Measurements from ENCODE around the gene TFEC.

Gene TFEC

DNA sequence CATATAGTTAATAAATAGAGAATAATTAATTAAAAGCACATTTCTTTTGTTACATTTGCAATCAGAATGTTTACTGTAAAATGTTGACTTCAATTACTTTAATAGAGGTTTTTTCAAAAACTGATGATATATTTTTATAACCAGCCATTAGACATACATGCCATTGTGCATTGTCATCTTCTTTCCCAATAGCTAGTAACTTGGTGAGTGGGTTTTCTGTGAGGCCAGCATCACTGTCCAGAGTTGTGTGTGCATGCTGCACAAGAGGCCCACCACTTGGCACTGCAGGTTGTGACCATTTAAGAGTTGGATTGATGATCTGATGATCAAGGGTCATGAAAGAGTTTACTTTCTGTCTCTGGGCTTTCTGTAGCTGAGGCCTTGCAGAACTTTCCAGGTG lies 46.5 kb downstream of the TFEC start:
- no peak for FAIRE-seq
- no peak for DNase-seq (ENCODE audit: insufficient read length)
- TF ChIP-seq POLR2A (IDR thresholded peaks at IDR 0.05; ENCODE audit: low read depth, low read length), result no peak
- TF ChIP-seq TAF1 (IDR thresholded peaks at IDR 0.05; ENCODE audit: borderline replicate concordance, low read depth, low read length), result no peak
- TF ChIP-seq POLR2AphosphoS5 (IDR thresholded peaks at IDR 0.05; ENCODE audit: low read depth, low read length), result no peak

DNA sequence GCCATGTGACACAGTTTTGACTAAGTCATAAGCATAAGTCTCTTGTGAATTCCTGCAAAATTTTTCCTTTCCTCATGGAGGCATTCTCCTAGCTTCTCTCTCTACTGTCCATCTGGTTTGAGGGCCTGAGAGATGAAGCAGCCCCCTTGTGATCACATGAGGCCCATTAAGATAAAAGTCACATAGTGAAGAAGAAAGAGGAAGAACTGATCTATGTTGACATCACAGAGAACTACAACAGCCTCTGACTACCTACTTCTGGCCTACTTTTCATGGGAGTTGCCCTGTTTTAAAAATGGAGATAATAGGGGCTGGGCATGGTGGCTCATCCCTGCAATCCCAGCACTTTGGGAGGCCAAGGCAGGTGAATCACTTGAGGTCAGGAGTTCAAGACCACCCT lies 50.4 kb downstream of the TFEC start:
- TF ChIP-seq POLR2A (IDR thresholded peaks at IDR 0.05; ENCODE audit: low read depth, low read length), result no peak
- no peak for TF ChIP-seq POLR2AphosphoS5 (IDR thresholded peaks at IDR 0.05; ENCODE audit: low read depth, low read length)
- no peak for TF ChIP-seq TAF1 (IDR thresholded peaks at IDR 0.05; ENCODE audit: borderline replicate concordance, low read depth, low read length)
- FAIRE-seq (no peak), DNase-seq (ENCODE audit: insufficient read length) (no peak)

DNA sequence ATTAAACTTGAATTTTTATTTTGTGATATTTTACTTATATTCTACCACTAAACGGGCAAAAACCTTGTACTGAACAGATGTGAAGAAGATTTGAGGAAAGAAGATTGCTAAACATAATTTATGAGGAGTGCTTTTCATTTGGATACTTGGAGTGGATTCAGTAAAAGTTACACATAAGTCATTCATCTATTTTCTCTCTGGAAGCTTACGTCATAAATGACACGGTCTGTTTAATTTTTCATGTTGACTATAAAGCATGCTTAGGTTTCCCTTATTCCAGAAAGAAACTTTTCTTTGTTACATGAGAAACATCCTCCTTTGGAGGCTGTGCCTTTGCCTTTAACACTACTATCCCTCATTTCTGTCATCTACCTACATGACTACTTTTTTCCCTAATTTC lies 53.9 kb downstream of the TFEC start:
- no peak for DNase-seq (ENCODE audit: insufficient read length)
- FAIRE-seq, result no peak
- no peak for TF ChIP-seq TAF1 (IDR thresholded peaks at IDR 0.05; ENCODE audit: borderline replicate concordance, low read depth, low read length)
- TF ChIP-seq POLR2AphosphoS5 (IDR thresholded peaks at IDR 0.05; ENCODE audit: low read depth, low read length), result no peak
- TF ChIP-seq POLR2A (IDR thresholded peaks at IDR 0.05; ENCODE audit: low read depth, low read length), result no peak

DNA sequence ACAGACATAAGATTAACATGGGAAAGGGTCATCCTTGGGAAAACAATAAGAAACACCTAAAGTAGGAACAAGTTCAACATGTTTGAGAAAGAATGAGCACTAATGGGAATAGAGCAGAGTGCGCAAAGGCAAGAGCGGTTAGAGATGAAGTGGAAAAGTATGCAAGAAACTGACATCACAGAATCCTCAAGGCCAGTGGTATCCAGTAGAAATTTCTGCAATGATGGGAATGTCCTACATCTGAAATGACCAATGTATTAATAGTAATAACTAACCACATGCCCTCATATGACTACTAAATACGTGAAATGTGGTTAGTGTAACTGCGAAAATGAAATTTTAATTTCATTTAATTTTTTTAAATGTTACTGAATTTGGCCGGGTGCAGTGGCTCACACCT lies 54.8 kb downstream of the TFEC start:
- DNase-seq (ENCODE audit: insufficient read length) (no peak), FAIRE-seq (no peak)
- TF ChIP-seq POLR2A (IDR thresholded peaks at IDR 0.05; ENCODE audit: low read depth, low read length) (no peak), POLR2AphosphoS5 (IDR thresholded peaks at IDR 0.05; ENCODE audit: low read depth, low read length) (no peak), TAF1 (IDR thresholded peaks at IDR 0.05; ENCODE audit: borderline replicate concordance, low read depth, low read length) (no peak)

DNA sequence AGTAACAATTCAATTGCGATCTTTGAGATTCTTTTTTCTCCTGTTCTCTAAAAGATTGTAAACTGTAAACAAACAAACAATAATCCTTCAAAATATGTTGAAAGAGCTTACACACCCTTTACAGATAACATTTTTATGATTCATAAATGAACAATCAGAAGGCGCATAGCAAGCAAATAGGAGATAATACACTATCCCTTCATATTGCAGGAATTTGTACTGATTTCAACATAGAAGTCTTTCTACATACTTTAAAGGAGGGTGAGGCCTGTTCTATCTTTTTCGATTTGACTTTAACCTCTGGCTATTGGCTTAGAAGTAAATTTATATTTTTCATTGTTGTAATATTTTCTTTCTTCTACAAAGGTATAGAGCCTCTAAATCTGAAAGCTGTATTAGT lies 57.2 kb downstream of the TFEC start:
- FAIRE-seq (no peak), DNase-seq (ENCODE audit: insufficient read length) (no peak)
- no peak for TF ChIP-seq POLR2A (IDR thresholded peaks at IDR 0.05; ENCODE audit: low read depth, low read length)
- TF ChIP-seq TAF1 (IDR thresholded peaks at IDR 0.05; ENCODE audit: borderline replicate concordance, low read depth, low read length), result no peak
- no peak for TF ChIP-seq POLR2AphosphoS5 (IDR thresholded peaks at IDR 0.05; ENCODE audit: low read depth, low read length)

DNA sequence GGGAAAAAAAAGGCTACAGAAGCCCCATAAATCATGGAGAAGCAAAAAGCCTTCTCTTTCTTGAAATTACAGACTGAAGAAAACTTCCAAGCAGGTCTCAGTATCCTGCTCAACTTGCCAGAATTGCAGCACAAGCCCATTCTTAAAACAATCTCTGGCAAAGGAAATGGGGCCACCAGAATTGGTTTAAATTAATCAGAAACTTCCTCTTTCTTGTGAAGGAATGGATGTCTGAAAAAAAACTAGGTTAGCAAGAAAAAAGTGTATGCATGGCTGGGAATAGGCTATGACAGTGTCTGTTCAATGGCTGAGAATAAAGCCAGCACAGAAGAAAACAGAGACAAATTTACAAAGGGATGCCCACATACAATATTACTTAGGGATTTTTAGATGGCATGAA lies 59.1 kb downstream of the TFEC start:
- DNase-seq (ENCODE audit: insufficient read length), result no peak
- TF ChIP-seq POLR2AphosphoS5 (IDR thresholded peaks at IDR 0.05; ENCODE audit: low read depth, low read length) (no peak), TAF1 (IDR thresholded peaks at IDR 0.05; ENCODE audit: borderline replicate concordance, low read depth, low read length) (no peak)
- no peak for FAIRE-seq

DNA sequence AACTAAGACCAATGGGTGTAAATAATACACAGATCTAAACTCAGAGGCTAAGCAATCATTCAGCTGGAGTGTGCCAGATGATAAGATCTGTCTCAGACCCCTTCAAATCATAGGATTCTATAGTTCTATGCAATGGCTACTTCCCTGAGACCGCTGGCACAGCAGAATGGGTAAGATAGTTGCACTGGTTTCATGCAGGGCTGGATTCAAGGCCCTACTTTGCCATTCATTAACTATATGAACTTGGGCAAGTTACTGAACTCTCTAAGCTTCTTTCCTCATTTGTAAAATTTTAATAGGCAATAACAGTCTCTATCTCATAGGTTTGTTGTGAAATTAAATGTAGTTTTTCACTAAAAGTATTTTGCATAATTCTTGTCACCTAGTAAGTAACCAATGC lies 62.0 kb downstream of the TFEC start:
- TF ChIP-seq TAF1 (IDR thresholded peaks at IDR 0.05; ENCODE audit: borderline replicate concordance, low read depth, low read length) (no peak), POLR2A (IDR thresholded peaks at IDR 0.05; ENCODE audit: low read depth, low read length) (no peak), POLR2AphosphoS5 (IDR thresholded peaks at IDR 0.05; ENCODE audit: low read depth, low read length) (no peak)
- DNase-seq (ENCODE audit: insufficient read length), result no peak
- FAIRE-seq, result no peak

DNA sequence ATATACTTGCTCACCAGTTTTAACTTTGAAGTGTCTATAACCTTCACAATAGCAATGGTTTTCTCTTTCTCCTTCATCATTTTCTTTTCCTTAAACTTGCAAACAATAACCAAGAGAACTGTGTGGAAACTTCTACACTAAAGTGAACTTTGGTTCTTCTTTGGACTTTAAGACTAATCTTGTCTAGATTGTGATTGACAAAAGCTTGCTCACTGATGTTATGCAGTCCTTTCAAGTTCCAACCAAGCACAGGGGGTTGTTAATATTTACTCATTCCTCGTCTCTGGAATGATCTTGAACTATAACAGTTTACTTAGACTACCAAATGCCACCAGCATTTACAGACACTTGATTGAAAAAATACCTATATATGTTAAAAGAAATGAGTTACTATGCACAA lies 62.4 kb downstream of the TFEC start:
- no peak for DNase-seq (ENCODE audit: insufficient read length)
- no peak for TF ChIP-seq POLR2A (IDR thresholded peaks at IDR 0.05; ENCODE audit: low read depth, low read length)
- no peak for TF ChIP-seq TAF1 (IDR thresholded peaks at IDR 0.05; ENCODE audit: borderline replicate concordance, low read depth, low read length)
- no peak for TF ChIP-seq POLR2AphosphoS5 (IDR thresholded peaks at IDR 0.05; ENCODE audit: low read depth, low read length)
- no peak for FAIRE-seq

DNA sequence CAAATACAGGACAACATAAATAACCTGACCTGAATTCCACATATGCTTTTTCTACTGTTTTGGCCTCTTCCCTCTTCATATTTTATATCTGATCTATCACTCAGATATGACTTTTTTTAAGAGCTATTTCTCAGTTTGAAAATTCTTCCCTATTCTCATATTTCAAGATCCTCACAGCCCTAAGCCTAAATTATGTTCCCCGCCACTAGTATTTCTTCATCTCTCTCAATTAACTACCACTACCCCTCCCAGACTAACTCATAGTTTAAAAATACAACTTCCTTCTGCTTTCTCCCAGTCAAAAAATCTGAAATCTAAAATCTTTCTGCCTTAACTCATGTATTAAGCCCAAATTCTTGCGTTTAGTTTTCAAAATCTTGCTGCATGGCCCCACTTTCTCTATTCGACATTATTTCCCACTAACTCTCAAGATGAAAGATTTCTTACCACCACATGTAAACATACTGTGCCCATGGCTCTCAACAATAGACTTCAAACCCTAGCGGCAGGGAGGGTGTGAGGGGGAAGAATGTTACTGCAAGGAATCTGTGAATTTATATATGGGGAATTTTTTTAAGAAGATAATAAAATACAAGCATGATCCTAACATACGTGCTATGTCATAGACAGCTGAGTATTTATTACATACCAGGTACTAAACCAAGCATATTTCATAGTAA lies 64.6 kb downstream of the TFEC start:
- TF ChIP-seq POLR2AphosphoS5 (IDR thresholded peaks at IDR 0.05; ENCODE audit: low read depth, low read length) (no peak), TAF1 (IDR thresholded peaks at IDR 0.05; ENCODE audit: borderline replicate concordance, low read depth, low read length) (no peak), POLR2A (IDR thresholded peaks at IDR 0.05; ENCODE audit: low read depth, low read length) (no peak)
- DNase-seq (ENCODE audit: insufficient read length), result no peak
- FAIRE-seq, result no peak

DNA sequence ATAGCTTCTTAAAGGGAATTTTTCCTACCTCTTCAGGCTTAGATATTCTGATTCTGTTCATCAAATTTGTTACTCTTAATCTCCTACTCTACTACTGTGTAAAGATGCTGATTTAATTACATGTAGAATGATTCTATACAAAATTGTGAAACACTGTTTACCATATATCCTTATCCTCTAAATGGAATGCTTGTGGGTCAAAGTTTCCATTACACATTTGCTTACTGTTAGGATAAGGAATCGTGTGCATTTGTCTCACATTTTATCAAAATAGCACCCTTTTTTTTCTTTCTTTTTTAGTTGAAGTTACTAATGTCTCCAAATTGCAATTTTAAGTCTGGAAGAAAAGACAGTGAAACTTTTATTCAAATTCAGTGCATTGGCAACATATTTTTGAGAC lies 65.3 kb downstream of the TFEC start:
- DNase-seq (ENCODE audit: insufficient read length), result no peak
- FAIRE-seq, result no peak
- TF ChIP-seq POLR2A (IDR thresholded peaks at IDR 0.05; ENCODE audit: low read depth, low read length) (no peak), TAF1 (IDR thresholded peaks at IDR 0.05; ENCODE audit: borderline replicate concordance, low read depth, low read length) (no peak), POLR2AphosphoS5 (IDR thresholded peaks at IDR 0.05; ENCODE audit: low read depth, low read length) (no peak)

DNA sequence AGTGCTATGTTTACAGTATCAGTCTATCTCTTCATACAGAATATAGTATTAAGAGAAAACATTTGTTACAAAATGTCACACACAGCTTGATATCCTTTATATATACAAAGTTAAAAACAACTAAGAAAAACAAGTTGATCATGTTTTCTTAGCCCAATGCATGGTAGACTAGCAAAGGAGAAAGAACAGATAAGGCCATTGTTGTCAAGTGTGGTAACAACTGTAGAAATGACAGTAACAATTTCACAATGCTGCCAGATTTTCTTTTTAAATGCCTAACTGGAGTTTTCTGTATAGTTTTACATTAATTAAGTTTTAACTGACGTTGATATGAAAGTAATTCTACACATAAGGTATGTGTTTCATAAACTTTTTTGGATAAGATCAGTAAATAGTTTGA lies 65.8 kb downstream of the TFEC start:
- DNase-seq (ENCODE audit: insufficient read length) (no peak), FAIRE-seq (no peak)
- TF ChIP-seq POLR2A (IDR thresholded peaks at IDR 0.05; ENCODE audit: low read depth, low read length) (no peak), POLR2AphosphoS5 (IDR thresholded peaks at IDR 0.05; ENCODE audit: low read depth, low read length) (no peak), TAF1 (IDR thresholded peaks at IDR 0.05; ENCODE audit: borderline replicate concordance, low read depth, low read length) (no peak)

DNA sequence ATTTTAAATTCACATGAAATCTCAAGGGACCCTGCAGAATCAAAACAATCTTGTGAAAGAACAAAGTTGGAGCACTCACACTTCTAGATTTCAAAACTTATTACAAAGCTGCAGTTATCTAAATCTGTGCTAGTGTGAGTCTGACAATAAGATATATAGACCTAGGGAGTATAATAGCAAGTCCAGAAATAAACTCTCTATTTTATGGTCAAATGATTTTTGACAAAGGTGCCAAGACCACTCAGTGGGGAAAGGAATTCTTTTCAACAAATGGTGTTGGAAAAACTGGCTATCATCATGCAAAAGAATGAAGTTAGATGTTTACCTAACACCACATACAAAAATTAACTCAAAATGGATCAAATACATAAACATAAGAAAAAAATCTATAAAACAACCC lies 68.2 kb downstream of the TFEC start:
- DNase-seq (ENCODE audit: insufficient read length), result no peak
- TF ChIP-seq POLR2AphosphoS5 (IDR thresholded peaks at IDR 0.05; ENCODE audit: low read depth, low read length) (no peak), TAF1 (IDR thresholded peaks at IDR 0.05; ENCODE audit: borderline replicate concordance, low read depth, low read length) (no peak), POLR2A (IDR thresholded peaks at IDR 0.05; ENCODE audit: low read depth, low read length) (no peak)
- FAIRE-seq, result no peak

Data from GM12892 (cell line).